ENCODE data around the gene PIAS3. TPM values are rescaled to one million over a fixed set of nuclear protein-coding genes. Genes with fewer than 3 reads are reported as not detected.
"Not testable (repeated sequence)": the region's sequence is repeated elsewhere in the genome, so short reads cannot be mapped to it uniquely, and the experiment has no call there.

Gene PIAS3
- total RNA-seq, 1 donor from 2014 or later, result 15.7 TPM

DNA sequence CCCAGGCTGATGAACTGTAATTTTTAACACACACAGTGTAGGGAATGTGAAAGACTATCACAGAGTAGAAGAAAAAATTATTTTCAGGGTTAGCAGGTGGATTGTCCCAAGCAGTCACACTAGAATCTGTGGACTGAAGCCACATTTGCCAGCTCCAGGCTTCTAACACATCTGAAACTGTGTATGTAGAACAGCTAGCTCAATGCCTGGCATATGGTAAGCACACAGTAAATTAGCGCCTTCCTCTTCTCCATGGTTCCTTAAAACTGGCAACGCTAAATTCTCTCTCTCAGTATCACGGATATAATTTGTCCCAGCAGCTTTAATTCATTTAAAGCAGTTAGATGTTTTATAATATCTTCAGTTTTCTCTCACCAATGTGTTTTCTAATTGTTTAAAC lies 15.8 kb downstream of the PIAS3 start:
- ATAC-seq (no peak), DNase-seq (ENCODE audit: missing footprints) (no peak)
- intact Hi-C loops (cut with DNase I), result no loop called here

DNA sequence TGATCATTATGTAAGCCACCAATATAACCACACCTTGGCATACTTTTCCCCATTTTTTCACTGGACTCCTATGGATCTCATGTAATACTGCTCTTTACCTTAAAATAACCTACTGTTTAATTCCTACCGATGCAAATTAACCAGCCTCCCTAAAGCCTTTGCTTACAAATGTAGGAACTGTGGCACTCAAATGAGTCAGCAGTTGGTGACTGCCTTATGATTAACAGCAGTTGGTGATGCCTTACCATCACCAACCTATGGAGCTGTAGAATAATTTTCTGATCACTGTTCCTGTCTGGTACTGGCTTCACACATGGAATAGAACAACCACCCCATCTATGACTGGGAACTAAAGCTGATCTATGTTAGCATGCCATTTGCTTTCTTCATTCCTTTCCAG lies 21.2 kb downstream of the PIAS3 start:
- ATAC-seq (no peak), DNase-seq (ENCODE audit: missing footprints) (no peak)
- intact Hi-C loops (cut with DNase I), result no loop called here

DNA sequence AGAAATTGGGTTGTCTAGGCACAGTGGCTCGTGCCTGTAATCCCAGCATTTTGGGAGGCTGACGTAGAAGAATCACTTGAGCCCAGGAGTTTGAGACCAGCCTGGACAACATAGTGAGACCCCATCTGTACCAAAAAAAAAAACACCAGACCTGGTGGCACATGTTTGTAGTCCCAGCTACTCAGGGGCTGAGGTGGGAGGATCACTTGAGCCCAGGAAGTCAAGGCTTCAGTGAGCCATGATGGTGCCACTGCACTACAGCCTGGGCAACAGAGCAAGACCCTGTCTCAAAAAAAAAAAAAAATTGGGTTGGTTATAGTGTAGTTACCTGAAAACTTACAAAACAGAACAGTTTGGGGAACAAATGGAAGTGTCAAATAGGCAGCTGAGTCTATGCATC lies 28.1 kb downstream of the PIAS3 start:
- DNase-seq (ENCODE audit: missing footprints); intact Hi-C loops (cut with DNase I); ATAC-seq: not testable (repeated sequence)

DNA sequence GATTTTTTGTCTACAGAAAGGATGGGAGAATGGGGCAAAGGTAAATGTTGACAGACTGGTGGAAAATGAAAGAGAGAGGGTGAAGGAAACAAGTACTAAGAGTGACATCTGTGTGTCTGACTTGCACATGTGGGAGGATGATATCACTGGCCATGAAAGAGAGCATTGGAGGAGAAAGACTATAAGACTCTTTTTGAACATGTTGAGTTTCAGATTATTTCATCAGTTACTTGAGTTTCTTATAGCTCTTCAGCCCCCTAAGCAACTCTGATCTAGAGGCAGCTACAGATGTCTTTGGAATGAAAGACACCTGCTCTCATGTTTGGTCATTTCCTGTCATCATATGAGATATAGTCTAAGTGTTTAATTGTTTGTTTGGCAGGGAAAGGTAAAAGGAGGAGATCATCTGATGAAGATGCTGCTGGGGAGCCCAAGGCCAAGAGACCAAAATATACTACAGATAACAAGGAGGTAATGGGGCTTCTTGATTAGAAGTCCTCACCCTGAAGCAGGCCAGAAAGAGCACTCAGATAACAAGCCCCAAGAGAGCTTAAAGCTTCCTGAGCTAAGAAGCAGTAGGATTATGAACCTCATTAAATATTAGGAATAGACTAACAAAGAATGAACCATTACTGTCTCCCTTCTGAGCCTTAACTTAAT lies 30.4 kb downstream of the PIAS3 start:
- no peak for DNase-seq (ENCODE audit: missing footprints)
- intact Hi-C loops (cut with DNase I), result loop anchor here (10.0 kb wide), 1 partner anchor 84 kb away; no protein-coding TSS in a partner anchor
- no peak for ATAC-seq

DNA sequence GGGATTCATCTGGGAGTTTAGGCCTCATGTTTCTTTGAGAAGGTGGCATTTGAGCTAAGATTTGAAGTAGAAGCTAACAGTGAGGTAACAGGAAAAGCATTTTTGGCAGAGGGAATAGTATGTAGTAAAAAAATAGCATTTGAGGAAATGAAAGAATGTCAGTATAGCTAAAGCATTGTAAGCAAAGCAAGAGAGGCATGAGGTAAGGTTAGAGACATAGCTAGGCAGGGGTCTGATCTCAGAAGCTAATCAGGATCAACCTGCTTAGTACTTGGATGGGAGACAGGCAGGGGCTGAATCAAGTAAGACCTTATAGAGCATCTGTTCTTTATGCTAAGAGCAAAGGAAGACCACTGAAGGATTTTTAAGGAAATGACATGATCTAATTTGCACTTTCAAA lies 30.9 kb downstream of the PIAS3 start:
- ATAC-seq (no peak), DNase-seq (ENCODE audit: missing footprints) (no peak)
- intact Hi-C loops (cut with DNase I), result loop anchor here (10.0 kb wide), 1 partner anchor 83 kb away; no protein-coding TSS in a partner anchor

DNA sequence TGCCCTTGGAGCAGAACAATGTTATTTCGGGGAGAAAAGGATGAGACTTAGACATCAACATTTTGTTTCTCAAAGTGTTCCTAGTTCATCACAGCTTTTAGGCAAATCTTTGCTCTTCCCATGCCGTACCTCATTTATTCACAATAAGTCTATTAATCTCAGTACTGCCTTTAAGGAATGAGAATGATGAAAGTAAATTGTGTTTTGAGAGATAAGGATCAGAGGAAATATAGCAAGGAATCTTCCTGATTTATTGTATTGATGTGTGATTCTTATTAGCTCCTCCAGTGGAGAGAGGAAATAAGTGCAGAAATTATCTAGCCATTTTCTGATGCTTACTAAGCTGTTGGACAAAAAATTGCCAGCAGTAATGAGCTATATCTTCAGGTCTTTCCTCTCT lies 32.9 kb downstream of the PIAS3 start:
- no peak for ATAC-seq
- no peak for DNase-seq (ENCODE audit: missing footprints)
- intact Hi-C loops (cut with DNase I), result loop anchor here (10.0 kb wide), 1 partner anchor 81 kb away; no protein-coding TSS in a partner anchor

DNA sequence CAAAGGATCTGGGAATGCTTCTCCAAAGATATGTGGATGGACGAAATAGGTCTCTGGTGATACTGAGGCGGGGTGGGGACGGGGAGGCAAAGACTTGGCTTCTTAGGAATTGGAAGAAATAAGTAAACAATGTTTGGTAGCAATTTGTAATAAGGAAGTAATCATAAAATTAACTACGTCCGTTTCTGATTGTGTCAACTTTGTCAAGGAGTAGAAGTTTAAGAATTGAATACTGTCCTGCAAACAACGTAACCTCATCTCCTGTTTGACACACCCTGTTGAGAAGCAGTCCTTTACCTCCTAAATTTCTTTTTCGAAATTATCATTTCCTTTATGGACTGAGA lies 34.4 kb downstream of the PIAS3 start:
- DNase-seq (ENCODE audit: missing footprints), result no peak
- intact Hi-C loops (cut with DNase I), result loop anchor here (5.0 to 10.0 kb wide), 2 partner anchors 42 to 80 kb away; no protein-coding TSS in a partner anchor
- no peak for ATAC-seq

DNA sequence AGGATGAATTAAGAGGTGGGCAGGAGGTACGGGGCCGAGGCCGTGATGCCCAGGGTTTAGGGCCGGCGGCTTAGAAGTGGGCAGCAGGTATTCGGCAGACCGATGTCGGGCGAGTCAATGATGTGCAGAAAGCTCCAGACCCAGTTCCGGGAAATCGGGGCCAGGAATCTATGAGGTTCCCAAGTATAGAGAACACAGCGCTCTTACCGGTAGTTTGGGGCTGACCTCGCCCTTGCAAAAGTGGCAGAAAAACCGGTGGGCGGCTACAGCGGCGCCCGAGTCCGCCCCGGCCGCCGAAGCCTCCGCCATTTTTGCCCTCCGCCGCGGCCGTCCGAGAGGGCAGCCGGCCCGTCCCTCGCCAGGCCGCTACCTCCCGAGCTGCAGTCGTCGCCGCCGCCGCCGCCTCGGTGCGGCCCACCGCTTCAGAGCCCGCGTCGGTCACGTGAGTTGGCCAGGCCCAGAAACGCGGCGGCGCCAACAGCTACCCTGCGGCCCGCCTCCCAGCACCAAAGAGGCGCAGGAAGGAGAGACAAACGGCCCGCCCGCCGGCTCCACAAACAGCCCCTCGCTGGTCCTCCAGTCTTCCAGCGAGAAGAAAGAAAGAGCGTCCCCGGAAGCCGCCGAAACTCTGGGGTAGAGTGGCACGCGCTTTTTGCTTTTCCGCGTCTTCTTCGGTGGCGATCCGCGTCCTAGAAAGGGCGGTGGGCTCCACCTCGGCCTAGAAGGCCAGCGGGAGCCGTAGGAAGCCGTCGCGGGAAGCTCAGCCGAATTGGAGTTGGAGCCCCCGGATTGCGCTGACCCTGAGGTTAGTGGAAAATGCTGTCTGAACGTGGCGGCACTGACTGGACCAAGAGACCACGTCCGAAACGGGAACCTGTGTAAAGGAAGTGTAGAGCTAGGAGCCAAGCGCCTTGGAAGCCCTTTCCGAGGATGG lies 35.0 kb downstream of the PIAS3 start, which contains the start of the genes POLR3C and RNF115:
Gene POLR3C, plus strand, starts transcription at position 636 of the 934 bp plus-strand sequence. CDS start 1,577 bp downstream, outside the sequence.
Gene RNF115, minus strand, starts transcription at position 531 of the 934 bp plus-strand sequence. Its CDS starts 222 bp downstream, at position 309.
- peak; percentile 97 for DNase-seq (ENCODE audit: missing footprints)
- peak; percentile 97 for ATAC-seq
- intact Hi-C loops (cut with DNase I), result loop anchor here (5.0 to 10.0 kb wide), 2 partner anchors 42 to 79 kb away; no protein-coding TSS in a partner anchor

DNA sequence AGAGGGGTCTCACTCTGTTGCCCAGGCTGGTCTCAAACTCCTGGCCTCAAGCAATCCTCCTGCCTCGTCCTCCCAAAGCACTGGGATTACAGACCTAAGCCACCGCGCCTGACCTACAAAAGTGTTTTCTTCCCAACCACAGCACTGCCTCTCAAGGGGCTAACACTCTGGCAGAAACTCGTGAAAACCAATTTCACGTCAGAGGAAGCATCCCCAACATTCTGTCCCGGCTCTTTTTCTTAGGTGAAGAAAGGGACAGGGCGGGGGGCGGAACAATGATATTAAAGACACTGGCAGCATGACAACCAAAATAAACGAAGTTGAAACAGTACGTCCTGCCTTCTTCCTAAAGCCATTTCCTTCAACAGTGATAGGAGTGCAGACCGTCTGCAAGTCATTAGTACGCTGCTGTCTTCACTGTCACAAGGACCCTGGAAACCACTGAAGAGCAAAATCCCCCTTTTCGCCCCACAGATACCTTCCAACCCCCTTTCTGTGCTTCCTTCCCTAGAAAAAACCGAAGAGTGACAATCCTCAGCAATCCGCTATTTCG lies 36.0 kb downstream of the PIAS3 start:
- intact Hi-C loops (cut with DNase I), result loop anchor here (5.0 to 10.0 kb wide), 2 partner anchors 41 to 78 kb away; no protein-coding TSS in a partner anchor
- not testable (repeated sequence) for ATAC-seq; DNase-seq (ENCODE audit: missing footprints)

DNA sequence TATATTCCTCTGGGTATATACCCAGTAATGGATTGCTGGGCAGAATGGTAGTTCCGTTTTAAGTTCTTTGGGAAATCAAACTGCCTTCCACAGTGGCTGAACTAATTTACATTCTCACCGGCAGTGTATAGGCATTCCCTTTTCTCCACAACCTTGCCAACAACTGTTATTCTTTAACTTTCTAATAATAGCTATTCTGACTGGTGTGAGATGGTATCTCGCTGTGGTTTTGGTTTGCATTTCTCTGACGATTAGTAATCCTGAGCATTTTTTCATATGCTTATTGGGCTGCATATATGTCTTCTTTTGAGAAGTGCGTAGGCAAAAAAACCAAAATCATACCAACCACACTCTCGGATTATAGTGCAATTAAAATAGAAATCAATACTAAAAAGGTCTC lies 40.8 kb downstream of the PIAS3 start:
- DNase-seq (ENCODE audit: missing footprints); intact Hi-C loops (cut with DNase I); ATAC-seq: not testable (repeated sequence)

DNA sequence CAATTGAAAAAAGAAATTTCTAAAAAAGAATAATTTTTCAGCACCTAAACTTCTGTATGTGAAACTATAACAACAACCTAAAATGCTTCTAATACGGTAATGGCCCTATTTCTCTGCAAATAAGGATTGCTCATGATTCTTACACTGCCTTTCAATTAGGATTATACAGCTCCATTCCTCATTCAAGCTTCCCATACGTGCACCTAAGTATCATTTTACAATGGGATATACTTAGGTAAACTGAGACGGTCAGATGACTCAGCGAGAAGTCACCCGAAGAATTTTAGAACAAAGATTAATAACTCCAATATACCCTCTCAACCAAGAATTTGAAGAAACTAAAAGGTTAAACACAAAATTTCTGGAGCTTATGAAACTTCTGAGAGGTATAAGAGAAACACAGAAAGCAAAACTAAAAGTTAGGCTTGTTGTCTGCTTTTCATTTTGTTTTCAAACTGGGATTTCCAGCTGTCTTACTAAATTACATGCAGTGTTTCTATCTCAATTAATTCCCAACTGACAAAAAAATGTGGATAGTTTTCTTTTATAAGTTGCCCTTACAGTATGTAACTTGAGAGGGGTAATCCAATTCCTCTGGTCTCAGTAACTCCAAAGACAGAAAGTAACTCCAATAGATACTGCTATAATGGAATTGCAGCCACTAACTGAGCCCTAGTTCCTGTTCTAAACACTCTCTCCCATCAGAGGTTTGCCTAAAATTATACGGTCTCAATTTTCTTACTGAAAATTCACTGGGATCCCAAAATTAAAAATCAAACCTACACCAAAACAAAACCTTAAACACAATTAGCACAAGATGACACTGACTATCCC lies 45.7 kb downstream of the PIAS3 start:
- DNase-seq (ENCODE audit: missing footprints); intact Hi-C loops (cut with DNase I); ATAC-seq: not testable (repeated sequence)

DNA sequence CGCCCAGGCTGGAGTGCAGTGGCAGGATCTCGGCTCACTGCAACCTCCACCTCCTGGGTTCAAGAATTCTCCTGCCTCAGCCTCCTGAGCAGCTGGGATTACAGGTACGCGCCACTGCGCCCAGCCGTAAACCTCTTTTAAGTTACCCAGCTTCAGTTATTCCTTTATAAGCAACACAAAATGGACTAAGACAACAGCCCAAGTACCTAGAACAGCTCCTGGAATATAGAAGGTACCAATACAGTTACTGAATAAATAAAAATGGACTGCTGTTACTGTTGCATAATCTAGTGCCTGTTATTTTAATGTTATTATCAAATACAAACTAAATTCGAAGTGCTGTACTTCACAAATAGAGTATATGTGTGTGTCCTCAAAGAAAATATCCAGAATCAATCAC lies 52.0 kb downstream of the PIAS3 start:
- DNase-seq (ENCODE audit: missing footprints), result no peak
- no peak for ATAC-seq
- intact Hi-C loops (cut with DNase I), result no loop called here

DNA sequence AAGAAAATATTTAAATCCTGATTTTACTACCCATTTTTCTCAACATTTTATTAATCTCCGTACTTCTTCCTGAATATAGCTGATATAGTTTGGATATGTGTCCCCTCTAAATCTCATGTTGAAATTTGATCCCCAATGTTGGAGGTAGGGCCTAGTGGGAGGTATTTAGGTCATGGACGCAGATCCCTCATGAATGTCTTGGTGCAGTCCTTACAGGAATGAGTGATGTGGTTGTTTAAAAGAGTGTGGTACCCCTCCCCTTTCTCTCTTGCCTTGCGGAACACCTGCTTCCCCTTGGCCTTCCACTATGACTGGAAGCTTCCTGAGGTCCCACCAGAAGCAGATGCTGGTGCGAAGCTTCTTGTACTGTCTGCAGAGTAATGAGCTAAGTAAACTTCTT lies 52.5 kb downstream of the PIAS3 start:
- ATAC-seq, result no peak
- intact Hi-C loops (cut with DNase I), result no loop called here
- DNase-seq (ENCODE audit: missing footprints), result no peak

DNA sequence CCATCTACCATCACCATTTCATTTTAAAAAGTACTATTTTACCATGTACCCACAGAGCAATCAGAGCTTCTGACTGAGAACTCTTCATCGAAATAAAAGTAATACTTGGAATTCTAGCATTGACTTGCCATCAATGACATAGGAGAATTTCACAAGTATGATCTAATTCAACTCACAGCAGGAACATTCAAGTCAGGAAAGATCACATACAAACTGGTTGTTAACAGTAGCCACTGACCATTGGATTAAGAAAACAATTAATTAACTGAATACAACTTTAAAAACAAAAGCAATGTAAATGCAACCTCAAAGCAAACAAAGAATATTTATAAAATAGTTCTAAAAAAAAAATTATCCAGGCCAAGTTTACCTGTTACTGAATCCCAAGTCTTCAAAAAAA lies 53.8 kb downstream of the PIAS3 start:
- DNase-seq (ENCODE audit: missing footprints) (no peak), ATAC-seq (no peak)
- intact Hi-C loops (cut with DNase I), result no loop called here

DNA sequence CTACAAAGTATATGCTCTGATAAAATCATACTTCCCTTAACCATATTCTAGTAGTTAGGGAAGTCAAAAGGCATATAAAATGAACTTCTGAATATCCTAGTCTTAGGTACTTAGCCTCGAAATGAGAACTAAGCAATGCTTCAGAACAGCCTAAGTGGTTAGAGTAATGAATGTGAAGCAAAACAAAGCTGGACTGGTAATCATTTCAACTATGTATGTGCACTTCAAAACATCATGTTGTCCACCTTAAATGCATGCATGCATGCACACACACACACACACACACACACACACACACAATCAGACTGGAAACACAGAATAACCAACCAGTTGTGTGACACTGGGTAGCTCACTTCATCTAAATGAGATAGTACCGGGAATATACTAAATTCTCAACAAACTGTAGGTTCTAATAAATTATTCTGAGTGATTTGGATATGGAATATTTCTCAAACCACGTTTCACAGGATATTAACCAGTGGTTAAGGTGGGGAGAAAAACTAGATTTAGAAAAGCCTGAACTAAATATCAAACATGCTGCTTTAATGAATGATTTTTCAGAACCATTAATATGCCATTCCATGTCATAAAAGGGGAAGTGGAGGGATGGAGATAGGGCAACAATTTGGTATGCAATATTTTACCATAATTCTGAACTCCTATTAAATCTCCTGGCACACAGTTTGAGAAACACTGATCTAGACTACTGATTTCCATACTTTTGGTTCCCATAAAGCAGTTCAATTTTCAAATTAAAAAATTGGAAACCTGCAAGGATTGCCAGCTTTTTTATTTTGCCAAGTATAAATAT lies 54.4 kb downstream of the PIAS3 start:
- intact Hi-C loops (cut with DNase I), result no loop called here
- ATAC-seq (peak; percentile 24), DNase-seq (ENCODE audit: missing footprints) (no peak)

DNA sequence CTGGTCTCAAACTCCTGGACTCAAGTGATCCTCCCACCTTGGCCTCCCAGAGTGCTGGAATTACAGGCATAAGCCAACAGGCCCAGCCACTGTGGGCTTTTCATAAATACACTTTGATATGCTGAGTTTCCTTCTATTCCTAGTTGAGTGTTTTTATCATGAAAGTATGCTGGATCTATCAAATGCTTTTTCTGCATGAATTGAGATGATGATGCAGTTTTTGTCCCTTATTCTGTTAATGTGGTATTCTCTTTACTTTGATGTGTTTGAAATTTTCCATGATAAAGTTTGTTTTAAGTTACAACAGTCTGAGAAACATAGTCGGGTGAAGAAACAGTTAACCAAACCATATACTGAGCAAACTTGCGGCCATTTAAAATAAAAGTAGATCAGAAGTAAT lies 59.1 kb downstream of the PIAS3 start:
- intact Hi-C loops (cut with DNase I), result no loop called here
- DNase-seq (ENCODE audit: missing footprints) (no peak), ATAC-seq (no peak)
